Measurements from ENCODE around the gene COG7. TPM values are rescaled to one million over a fixed set of nuclear protein-coding genes. Genes with fewer than 3 reads are reported as not detected.
"Not testable (repeated sequence)": the region's sequence is repeated elsewhere in the genome, so short reads cannot be mapped to it uniquely, and the experiment has no call there.

COG7 gene
- total and polyA plus RNA-seq, 7 donors: 6.7 to 14.7 (median 9.4) TPM

DNA sequence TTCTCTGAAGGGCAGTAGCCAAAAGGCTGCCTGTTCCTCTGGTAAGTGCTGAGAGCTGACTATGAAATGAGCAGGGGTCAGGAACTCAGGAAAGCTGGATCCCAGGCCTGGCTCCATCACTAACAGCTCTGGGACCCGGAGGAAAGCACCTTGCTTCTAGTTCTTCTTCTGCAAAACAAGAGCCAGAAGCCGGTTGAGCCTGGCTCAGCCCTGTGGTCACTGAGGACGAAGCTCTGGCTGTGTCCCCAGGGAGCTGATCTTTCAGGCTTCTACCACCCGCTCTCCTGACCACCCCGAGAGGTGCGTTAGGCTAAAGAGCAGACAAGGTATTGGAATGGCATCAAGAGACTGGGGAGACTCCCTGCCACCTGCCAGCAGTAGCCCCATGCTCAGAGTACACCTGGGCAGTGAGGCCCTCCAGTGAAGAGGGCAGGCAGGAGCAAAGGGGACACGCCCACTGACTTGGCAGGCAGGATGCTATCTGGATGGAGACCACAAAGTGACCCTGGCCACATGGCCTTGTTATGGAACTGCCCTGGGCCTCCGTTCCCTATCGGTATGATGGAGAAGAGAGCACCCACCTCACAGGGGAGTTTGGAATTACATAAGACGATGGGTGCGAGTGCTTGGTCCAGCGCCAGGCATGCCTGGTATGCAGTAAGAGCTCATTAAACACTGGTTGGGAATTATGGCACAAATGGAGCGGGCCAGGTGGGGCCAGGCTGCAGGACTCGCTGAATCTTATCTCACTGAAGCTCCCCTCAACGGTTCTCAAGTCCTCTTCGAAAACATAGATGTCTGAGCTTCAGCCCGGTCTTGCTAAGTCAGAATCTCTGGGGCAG lies 61.4 kb downstream of the COG7 start:
- peak overlapping the region; percentile 66 for H3K27ac ChIP-seq
- no peak overlapping the region for H3K4me3 ChIP-seq
- ATAC-seq: no peak
- DNase-seq: no peak
- intact Hi-C loops (cut with DNase I): no loop called here
- H3K9me3 ChIP-seq: no peaks in the 10 kb centered on the region
- TF ChIP-seq, protein P1, sequence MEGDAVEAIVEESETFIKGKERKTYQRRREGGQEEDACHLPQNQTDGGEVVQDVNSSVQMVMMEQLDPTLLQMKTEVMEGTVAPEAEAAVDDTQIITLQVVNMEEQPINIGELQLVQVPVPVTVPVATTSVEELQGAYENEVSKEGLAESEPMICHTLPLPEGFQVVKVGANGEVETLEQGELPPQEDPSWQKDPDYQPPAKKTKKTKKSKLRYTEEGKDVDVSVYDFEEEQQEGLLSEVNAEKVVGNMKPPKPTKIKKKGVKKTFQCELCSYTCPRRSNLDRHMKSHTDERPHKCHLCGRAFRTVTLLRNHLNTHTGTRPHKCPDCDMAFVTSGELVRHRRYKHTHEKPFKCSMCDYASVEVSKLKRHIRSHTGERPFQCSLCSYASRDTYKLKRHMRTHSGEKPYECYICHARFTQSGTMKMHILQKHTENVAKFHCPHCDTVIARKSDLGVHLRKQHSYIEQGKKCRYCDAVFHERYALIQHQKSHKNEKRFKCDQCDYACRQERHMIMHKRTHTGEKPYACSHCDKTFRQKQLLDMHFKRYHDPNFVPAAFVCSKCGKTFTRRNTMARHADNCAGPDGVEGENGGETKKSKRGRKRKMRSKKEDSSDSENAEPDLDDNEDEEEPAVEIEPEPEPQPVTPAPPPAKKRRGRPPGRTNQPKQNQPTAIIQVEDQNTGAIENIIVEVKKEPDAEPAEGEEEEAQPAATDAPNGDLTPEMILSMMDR (IDR thresholded peaks at IDR 0.05): no peak
- H3K4me1 ChIP-seq: peaks cover 20% of the 10 kb centered on the region
- H3K27me3 ChIP-seq (ENCODE audit: insufficient read depth in 3 of 3, low read length in 2 of 3): no peaks in the 10 kb centered on the region
- peaks cover 0 to 57% of the 10 kb centered on the region in 2 donors for H3K36me3 ChIP-seq (ENCODE audit: insufficient read depth in 1 of 2, low read depth in 1 of 2)
- WGBS, 3 donors: 67 to 87% (median 71%) methylated on average over 17 of the region's 17 CpGs

DNA sequence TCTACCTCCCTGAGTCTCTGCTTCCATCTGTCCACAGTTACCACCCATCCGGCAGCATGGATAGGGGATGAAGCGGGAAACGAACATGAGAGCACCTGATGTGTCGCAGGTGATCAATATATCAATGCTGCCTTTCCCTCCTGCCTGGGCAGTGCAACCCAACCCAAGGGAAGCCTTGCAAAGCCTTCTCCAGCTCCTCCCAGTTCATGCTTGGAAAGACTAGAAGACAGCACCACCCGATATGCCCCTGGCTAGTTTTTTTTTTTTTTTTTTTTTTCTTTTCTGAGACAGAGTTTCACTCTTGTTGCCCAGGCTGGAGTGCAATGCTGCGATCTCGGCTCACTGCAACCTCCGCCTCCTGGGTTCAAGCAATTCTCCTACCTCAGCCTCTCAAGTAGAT lies 63.1 kb downstream of the COG7 start:
- DNase-seq; intact Hi-C loops (cut with DNase I); H3K9me3 ChIP-seq; H3K4me3 ChIP-seq; H3K27me3 ChIP-seq (ENCODE audit: insufficient read depth in 3 of 3, low read length in 2 of 3); H3K27ac ChIP-seq; ATAC-seq: not testable (repeated sequence)
- WGBS, 3 donors: 78 to 95% (median 79%) methylated on average over 8 of the region's 8 CpGs
- Histone ChIP-seq H3K4me1 (peaks cover 17% of the 10 kb centered on the region), H3K36me3 (ENCODE audit: insufficient read depth in 1 of 2, low read depth in 1 of 2) (peaks cover 0 to 53% of the 10 kb centered on the region in 2 donors)

DNA sequence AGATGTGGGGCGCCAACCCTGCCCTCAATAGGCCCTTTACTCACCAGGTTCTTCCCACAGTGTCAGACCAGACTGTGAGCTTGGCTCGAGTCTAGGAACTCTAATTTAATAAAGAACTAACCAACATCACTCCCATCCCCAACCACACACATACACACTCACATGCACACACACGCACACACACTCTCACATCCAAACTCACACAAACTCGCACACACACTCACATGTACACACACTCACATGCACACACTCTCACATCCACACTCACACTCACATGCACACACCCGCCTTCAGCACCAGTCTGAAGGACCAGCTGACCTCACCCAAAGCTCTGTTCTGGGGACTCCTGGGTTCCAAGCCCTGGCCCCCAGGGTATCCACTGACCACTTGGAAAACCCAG lies 63.8 kb downstream of the COG7 start:
- Histone ChIP-seq H3K9me3 (no peaks in the 10 kb centered on the region), H3K27me3 (ENCODE audit: insufficient read depth in 3 of 3, low read length in 2 of 3) (no peaks in the 10 kb centered on the region), H3K27ac (no peak overlapping the region), H3K36me3 (ENCODE audit: insufficient read depth in 1 of 2, low read depth in 1 of 2) (peaks cover 0 to 53% of the 10 kb centered on the region in 2 donors), H3K4me1 (peaks cover 13% of the 10 kb centered on the region), H3K4me3 (no peak overlapping the region)
- 90 to 95% (median 95%) methylated on average over 5 of the region's 5 CpGs for WGBS, 3 donors
- intact Hi-C loops (cut with DNase I): no loop called here
- TF ChIP-seq, protein P1 (IDR thresholded peaks at IDR 0.05): no peak
- DNase-seq (no peak), ATAC-seq (no peak)

DNA sequence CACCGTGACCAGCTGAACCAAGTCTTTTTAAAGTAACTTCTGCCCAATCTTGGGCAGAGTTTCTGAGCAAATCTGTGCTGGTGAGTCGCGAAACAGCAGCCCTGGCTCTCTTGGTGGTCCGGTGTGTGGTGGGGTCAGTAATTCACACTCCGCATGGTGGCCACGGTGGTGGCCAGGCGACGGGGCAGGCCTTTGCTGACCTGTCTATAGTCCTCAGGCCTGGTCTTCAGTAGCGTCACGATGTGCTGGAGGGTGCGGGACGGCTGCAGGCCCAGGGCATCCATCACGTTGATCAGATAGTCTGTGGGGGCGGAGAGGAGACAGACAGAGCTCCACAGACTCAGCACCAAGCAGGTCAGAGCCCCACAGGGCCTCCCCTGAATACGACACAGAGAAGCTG lies 64.2 kb downstream of the COG7 start:
- Histone ChIP-seq H3K27ac (no peak overlapping the region), H3K36me3 (ENCODE audit: insufficient read depth in 1 of 2, low read depth in 1 of 2) (peaks cover 0 to 53% of the 10 kb centered on the region in 2 donors), H3K4me3 (no peak overlapping the region), H3K4me1 (peaks cover 9% of the 10 kb centered on the region), H3K9me3 (no peaks in the 10 kb centered on the region), H3K27me3 (ENCODE audit: insufficient read depth in 3 of 3, low read length in 2 of 3) (no peaks in the 10 kb centered on the region)
- no peak for DNase-seq
- WGBS, 3 donors: 91 to 93% (median 91%) methylated on average over 15 of the region's 15 CpGs
- TF ChIP-seq, protein P1 (IDR thresholded peaks at IDR 0.05): no peak
- intact Hi-C loops (cut with DNase I): no loop called here
- ATAC-seq: no peak

DNA sequence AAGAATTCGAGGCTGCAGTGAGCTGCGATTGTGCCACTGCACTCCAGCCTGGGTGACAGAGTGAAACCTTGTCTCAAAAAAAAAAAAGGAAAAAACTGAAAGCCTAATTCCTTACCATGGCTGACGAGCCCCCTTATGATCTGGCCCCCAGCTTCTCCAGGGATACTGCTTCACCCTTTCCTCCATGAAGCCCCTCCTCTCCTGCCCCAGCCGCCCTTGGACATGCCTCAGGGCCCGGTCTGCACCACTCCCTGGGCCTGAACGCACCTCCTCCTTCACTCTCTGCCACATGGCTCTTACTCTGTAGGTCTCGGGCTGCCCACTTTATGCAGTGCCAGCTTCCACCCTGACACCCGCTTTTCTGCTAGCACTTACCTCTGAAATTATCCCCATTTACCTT lies 65.3 kb downstream of the COG7 start:
- H3K27ac ChIP-seq: no peak overlapping the region
- WGBS, 3 donors: 91 to 94% (median 92%) methylated on average over 8 of the region's 8 CpGs
- ATAC-seq (no peak), DNase-seq (no peak)
- intact Hi-C loops (cut with DNase I): no loop called here
- H3K4me3 ChIP-seq: no peak overlapping the region
- H3K27me3 ChIP-seq (ENCODE audit: insufficient read depth in 3 of 3, low read length in 2 of 3): no peaks in the 10 kb centered on the region
- TF ChIP-seq, protein P1 (IDR thresholded peaks at IDR 0.05): no peak
- H3K36me3 ChIP-seq (ENCODE audit: insufficient read depth in 1 of 2, low read depth in 1 of 2): peaks cover 0 to 50% of the 10 kb centered on the region in 2 donors
- no peaks in the 10 kb centered on the region for H3K4me1 ChIP-seq
- H3K9me3 ChIP-seq: no peaks in the 10 kb centered on the region

Data from psoas muscle (tissue), 8 donors.